Liver (tissue), 9 donors: ENCODE measurements around the gene FAM8A1. TPM values are rescaled to one million over a fixed set of nuclear protein-coding genes. Genes with fewer than 3 reads are reported as not detected.

ENCODE experiments used
- DNase-seq: peaks from one replicate; pipeline ENCODE4 v3.0.0-alpha.2; 2017; ENCODE audit warnings: low spot score
- H3K27ac ChIP-seq, 2 donors: one replicate each; pipeline ENCODE4 v1.7.0; 2013; ENCODE audit warnings: inconsistent platforms in 2 of 2, low read length in 2 of 2, control low read depth in 1 of 2, low read depth in 1 of 2, mild to moderate bottlenecking in 1 of 2
- H3K27me3 ChIP-seq, 4 donors: one replicate each; pipeline versions ENCODE4 v1.6.1 to v1.7.0; 2013; ENCODE audit warnings: low read length in 3 of 4, inconsistent platforms in 1 of 4, mild to moderate bottlenecking in 1 of 4, moderate library complexity in 1 of 4; ENCODE audit not compliant: control insufficient read depth in 4 of 4, insufficient read depth in 4 of 4
- H3K36me3 ChIP-seq, 4 donors: one replicate each; pipeline versions ENCODE4 v1.6.1 to v1.7.0; 2013; ENCODE audit warnings: low read length in 3 of 4, mild to moderate bottlenecking in 3 of 4, low read depth in 1 of 4, moderate library complexity in 1 of 4; ENCODE audit not compliant: control insufficient read depth in 4 of 4, insufficient read depth in 3 of 4
- H3K4me1 ChIP-seq, 4 donors: one replicate each; pipeline versions ENCODE4 v1.6.1 to v1.7.0; 2013; ENCODE audit warnings: low read length in 3 of 4, mild to moderate bottlenecking in 3 of 4, moderate library complexity in 1 of 4; ENCODE audit not compliant: control insufficient read depth in 4 of 4, insufficient read depth in 4 of 4
- H3K4me3 ChIP-seq, 3 donors: one replicate each; pipeline versions ENCODE4 v1.6.1 to v1.7.0; 2013; ENCODE audit warnings: low read length in 3 of 3, control low read depth in 1 of 3, low read depth in 1 of 3, mild to moderate bottlenecking in 1 of 3
- H3K9ac ChIP-seq, 2 donors: one replicate each; pipeline ENCODE4 v1.7.0; 2013; ENCODE audit warnings: low read length in 2 of 2, mild to moderate bottlenecking in 2 of 2, moderate library complexity in 2 of 2, control low read depth in 1 of 2, low read depth in 1 of 2
- H3K9me3 ChIP-seq, 4 donors: one replicate each; pipeline versions ENCODE4 v1.6.1 to v1.7.0; 2013; ENCODE audit warnings: low read length in 3 of 4; ENCODE audit not compliant: control insufficient read depth in 4 of 4
- CTCF ChIP-seq: fragments of 150-350 bp; IDR thresholded peaks from 2 replicates; pipeline ENCODE4 v1.5.1; 2017; ENCODE audit warnings: improper control_type of control experiment, low read depth, low read length; ENCODE audit not compliant: missing input control
- EGR1 ChIP-seq, 2 donors: IDR thresholded peaks; 2 replicates each; pipeline ENCODE4 v1.6.1; 2016 to 2018; ENCODE audit warnings: antibody characterized with exemption in 2 of 2, low read depth in 2 of 2
- FOXA1 ChIP-seq: IDR thresholded peaks from 2 replicates; pipeline ENCODE4 v1.6.1; 2016; ENCODE audit warnings: antibody characterized with exemption
- FOXA2 ChIP-seq: IDR thresholded peaks from 2 replicates; pipeline ENCODE4 v1.6.1; 2016; ENCODE audit warnings: antibody characterized with exemption
- GABPA ChIP-seq, 2 donors: IDR thresholded peaks in 1 of 2; conservative IDR thresholded peaks in 1 of 2; 2 replicates each; pipeline ENCODE4 v1.6.1; 2016; ENCODE audit warnings: antibody characterized with exemption in 2 of 2, mild to moderate bottlenecking in 1 of 2, moderate library complexity in 1 of 2
- HNF4A ChIP-seq, 2 donors: conservative IDR thresholded peaks; 2 replicates each; pipeline ENCODE4 v1.6.1; 2016; ENCODE audit warnings: antibody characterized with exemption in 2 of 2, mild to moderate bottlenecking in 2 of 2
- HNF4G ChIP-seq: IDR thresholded peaks from 2 replicates; pipeline ENCODE4 v1.6.1; 2016; ENCODE audit warnings: antibody characterized with exemption
- JUND ChIP-seq, 2 donors: IDR thresholded peaks; 2 replicates each; pipeline ENCODE4 v1.6.1; 2016; ENCODE audit warnings: antibody characterized with exemption in 2 of 2
- NR2F2 ChIP-seq: IDR thresholded peaks from 2 replicates; pipeline ENCODE4 v1.6.1; 2016; ENCODE audit warnings: antibody characterized with exemption
- RAD21 ChIP-seq, 2 donors: IDR thresholded peaks; 2 replicates each; pipeline ENCODE4 v1.6.1; 2016; ENCODE audit warnings: antibody characterized with exemption in 2 of 2, mild to moderate bottlenecking in 2 of 2
- RXRA ChIP-seq, 2 donors: IDR thresholded peaks; 2 replicates each; pipeline ENCODE4 v1.6.1; 2017 to 2018; ENCODE audit warnings: antibody characterized with exemption in 2 of 2, mild to moderate bottlenecking in 1 of 2
- SP1 ChIP-seq: IDR thresholded peaks from 2 replicates; pipeline ENCODE4 v1.6.1; 2018; ENCODE audit warnings: antibody characterized with exemption, mild to moderate bottlenecking
- TAF1 ChIP-seq: conservative IDR thresholded peaks from 2 replicates; pipeline ENCODE4 v1.6.1; 2016; ENCODE audit warnings: antibody characterized with exemption, mild to moderate bottlenecking
- YY1 ChIP-seq: IDR thresholded peaks from 2 replicates; pipeline ENCODE4 v1.6.1; 2016; ENCODE audit warnings: antibody characterized with exemption, mild to moderate bottlenecking
- WGBS: extraction: QIAGEN DNeasy Blood & Tissue Kit; methylation state at CpG from one replicate; pipeline ENCODE4 v1.1.7; 2013; 5-methylcytosine and 5-hydroxymethylcytosine counted together
- polyA plus RNA-seq, 2 donors: library from polyadenylated mRNA; stranded (reverse) in 1 of 2; unstranded in 1 of 2; fragments of 200-250 nt in 1 of 2; fragments of >200 nt in 1 of 2; fragmentation: Nextera tagmentation in 1 of 2; extraction: Ambion mirVana in 1 of 2; gene quantifications; one replicate each; pipeline versions ENCODE4 v1.2.1 to v1.2.3, GENCODE V29; 2013 to 2015
- total RNA-seq, 2 donors: library from RNA; depleted of rRNA; stranded (reverse); fragments of >200 nt; gene quantifications; one replicate each; pipeline ENCODE4 v1.2.3, GENCODE V29; 2014
- TF ChIP-seq, protein P1 (sequence below): IDR thresholded peaks from 2 replicates; pipeline ENCODE4 v1.6.1; 2016; ENCODE audit warnings: antibody characterized with exemption, mild to moderate bottlenecking
- TF ChIP-seq, protein P2 (sequence below): IDR thresholded peaks from 2 replicates; pipeline ENCODE4 v1.6.1; 2016; ENCODE audit warnings: antibody characterized with exemption
- TF ChIP-seq, protein P3 (sequence below): IDR thresholded peaks from 2 replicates; pipeline ENCODE4 v1.6.1; 2016; ENCODE audit warnings: antibody characterized with exemption
- TF ChIP-seq, protein P4 (sequence below): IDR thresholded peaks from 2 replicates; pipeline ENCODE4 v1.6.1; 2016; ENCODE audit warnings: antibody characterized with exemption
- donor health status: healthy.
- donor health status: healthy.
- donor health status: healthy.
- donor health status: healthy.
- donor health status: healthy.

The FAM8A1 gene
- total and polyA plus RNA-seq, 4 donors: 20.7 to 47.2 (median 20.9) TPM

GRCh38 chr6:17601386-17601703 lies 1.2 kb downstream of the FAM8A1 start:
- peak overlapping the region; percentile 83 to 90 (median 85) for H3K4me3 ChIP-seq
- DNase-seq: no peak
- H3K27ac ChIP-seq: peak overlapping the region; percentile 97 to 98
- no peaks in the 10 kb centered on the region for H3K27me3 ChIP-seq
- peaks cover 0 to 8% (median 1%) of the 10 kb centered on the region in 4 donors for H3K36me3 ChIP-seq
- peaks cover 7 to 29% (median 15%) of the 10 kb centered on the region in 4 donors for H3K4me1 ChIP-seq
- no peak for TF ChIP-seq RXRA (IDR thresholded peaks at IDR 0.05)
- no peak for TF ChIP-seq FOXA2
- no peak for TF ChIP-seq YY1
- TF ChIP-seq HNF4A (conservative IDR thresholded peaks at IDR 0.05): peak in 1 of 2 donors; percentile 4
- TF ChIP-seq, protein P1, sequence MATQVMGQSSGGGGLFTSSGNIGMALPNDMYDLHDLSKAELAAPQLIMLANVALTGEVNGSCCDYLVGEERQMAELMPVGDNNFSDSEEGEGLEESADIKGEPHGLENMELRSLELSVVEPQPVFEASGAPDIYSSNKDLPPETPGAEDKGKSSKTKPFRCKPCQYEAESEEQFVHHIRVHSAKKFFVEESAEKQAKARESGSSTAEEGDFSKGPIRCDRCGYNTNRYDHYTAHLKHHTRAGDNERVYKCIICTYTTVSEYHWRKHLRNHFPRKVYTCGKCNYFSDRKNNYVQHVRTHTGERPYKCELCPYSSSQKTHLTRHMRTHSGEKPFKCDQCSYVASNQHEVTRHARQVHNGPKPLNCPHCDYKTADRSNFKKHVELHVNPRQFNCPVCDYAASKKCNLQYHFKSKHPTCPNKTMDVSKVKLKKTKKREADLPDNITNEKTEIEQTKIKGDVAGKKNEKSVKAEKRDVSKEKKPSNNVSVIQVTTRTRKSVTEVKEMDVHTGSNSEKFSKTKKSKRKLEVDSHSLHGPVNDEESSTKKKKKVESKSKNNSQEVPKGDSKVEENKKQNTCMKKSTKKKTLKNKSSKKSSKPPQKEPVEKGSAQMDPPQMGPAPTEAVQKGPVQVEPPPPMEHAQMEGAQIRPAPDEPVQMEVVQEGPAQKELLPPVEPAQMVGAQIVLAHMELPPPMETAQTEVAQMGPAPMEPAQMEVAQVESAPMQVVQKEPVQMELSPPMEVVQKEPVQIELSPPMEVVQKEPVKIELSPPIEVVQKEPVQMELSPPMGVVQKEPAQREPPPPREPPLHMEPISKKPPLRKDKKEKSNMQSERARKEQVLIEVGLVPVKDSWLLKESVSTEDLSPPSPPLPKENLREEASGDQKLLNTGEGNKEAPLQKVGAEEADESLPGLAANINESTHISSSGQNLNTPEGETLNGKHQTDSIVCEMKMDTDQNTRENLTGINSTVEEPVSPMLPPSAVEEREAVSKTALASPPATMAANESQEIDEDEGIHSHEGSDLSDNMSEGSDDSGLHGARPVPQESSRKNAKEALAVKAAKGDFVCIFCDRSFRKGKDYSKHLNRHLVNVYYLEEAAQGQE: peak; percentile 7
- TF ChIP-seq, protein P2, sequence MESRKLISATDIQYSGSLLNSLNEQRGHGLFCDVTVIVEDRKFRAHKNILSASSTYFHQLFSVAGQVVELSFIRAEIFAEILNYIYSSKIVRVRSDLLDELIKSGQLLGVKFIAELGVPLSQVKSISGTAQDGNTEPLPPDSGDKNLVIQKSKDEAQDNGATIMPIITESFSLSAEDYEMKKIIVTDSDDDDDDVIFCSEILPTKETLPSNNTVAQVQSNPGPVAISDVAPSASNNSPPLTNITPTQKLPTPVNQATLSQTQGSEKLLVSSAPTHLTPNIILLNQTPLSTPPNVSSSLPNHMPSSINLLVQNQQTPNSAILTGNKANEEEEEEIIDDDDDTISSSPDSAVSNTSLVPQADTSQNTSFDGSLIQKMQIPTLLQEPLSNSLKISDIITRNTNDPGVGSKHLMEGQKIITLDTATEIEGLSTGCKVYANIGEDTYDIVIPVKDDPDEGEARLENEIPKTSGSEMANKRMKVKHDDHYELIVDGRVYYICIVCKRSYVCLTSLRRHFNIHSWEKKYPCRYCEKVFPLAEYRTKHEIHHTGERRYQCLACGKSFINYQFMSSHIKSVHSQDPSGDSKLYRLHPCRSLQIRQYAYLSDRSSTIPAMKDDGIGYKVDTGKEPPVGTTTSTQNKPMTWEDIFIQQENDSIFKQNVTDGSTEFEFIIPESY: no peak
- no peak for TF ChIP-seq TAF1
- no peaks in the 10 kb centered on the region for H3K9me3 ChIP-seq
- 7% methylated on average over 5 of the region's 5 CpGs for WGBS
- peak overlapping the region; percentile 93 to 99 for H3K9ac ChIP-seq

GRCh38 chr6:17602888-17603287 lies 2.8 kb downstream of the FAM8A1 start:
- no peaks in the 10 kb centered on the region for H3K9me3 ChIP-seq
- H3K4me3 ChIP-seq: no peak overlapping the region
- H3K36me3 ChIP-seq: peaks cover 2 to 12% (median 4%) of the 10 kb centered on the region in 4 donors
- peak overlapping the region in 1 of 2 donors; percentile 8 for H3K9ac ChIP-seq
- H3K4me1 ChIP-seq: peaks cover 10 to 32% (median 21%) of the 10 kb centered on the region in 4 donors
- DNase-seq: no peak
- no peaks in the 10 kb centered on the region for H3K27me3 ChIP-seq
- WGBS: 1% methylated on average over 1 of the region's 1 CpG
- TF ChIP-seq JUND (IDR thresholded peaks at IDR 0.05) (peak; percentile 59 to 60), RXRA (IDR thresholded peaks at IDR 0.05) (peak; percentile 59 to 61), CTCF (no peak), YY1 (peak; percentile 35), SP1 (peak; percentile 75), FOXA1 (peak; percentile 13), HNF4A (conservative IDR thresholded peaks at IDR 0.05) (peak; percentile 69 to 70), TAF1 (peak; percentile 94), FOXA2 (no peak), HNF4G (peak; percentile 39), GABPA (IDR thresholded peaks at IDR 0.05 in 1 of 2, conservative IDR thresholded peaks at IDR 0.05 in 1 of 2) (peak in 1 of 2 donors; percentile 58), NR2F2 (no peak), EGR1 (IDR thresholded peaks at IDR 0.05; ENCODE audit: low read depth in 2 of 2) (no peak), RAD21 (IDR thresholded peaks at IDR 0.05) (peak; percentile 30 to 35)
- TF ChIP-seq, protein P2: peak; percentile 34
- TF ChIP-seq, protein P1: peak; percentile 68
- TF ChIP-seq, protein P3, sequence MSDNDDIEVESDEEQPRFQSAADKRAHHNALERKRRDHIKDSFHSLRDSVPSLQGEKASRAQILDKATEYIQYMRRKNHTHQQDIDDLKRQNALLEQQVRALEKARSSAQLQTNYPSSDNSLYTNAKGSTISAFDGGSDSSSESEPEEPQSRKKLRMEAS: no peak
- TF ChIP-seq, protein P4, sequence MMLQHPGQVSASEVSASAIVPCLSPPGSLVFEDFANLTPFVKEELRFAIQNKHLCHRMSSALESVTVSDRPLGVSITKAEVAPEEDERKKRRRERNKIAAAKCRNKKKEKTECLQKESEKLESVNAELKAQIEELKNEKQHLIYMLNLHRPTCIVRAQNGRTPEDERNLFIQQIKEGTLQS: peak; percentile 38
- peak overlapping the region; percentile 37 to 97 for H3K27ac ChIP-seq
